Astrocyte (in vitro differentiated cells and primary cell): Measurements from ENCODE around the gene ACIN1. TPM values are rescaled to one million over a fixed set of nuclear protein-coding genes. Genes with fewer than 3 reads are reported as not detected.

Experiments used
- DNase-seq: peaks from one replicate; pipeline ENCODE4 v3.0.0-alpha.2; 2010; ENCODE audit warnings: low read depth
- FAIRE-seq: peaks from 2 replicates; lab custom pipeline; 2011; peaks lifted over from hg19 to GRCh38; lab: Jason Lieb, UNC
- H2AFZ ChIP-seq: 2 replicates; pipeline ENCODE4 v1.6.0; 2012; ENCODE audit warnings: low read depth, low read length, inconsistent platforms
- H3K27ac ChIP-seq: 2 replicates; pipeline ENCODE4 v1.5.1; 2011; ENCODE audit warnings: low read depth, low read length, inconsistent platforms
- H3K27me3 ChIP-seq: 2 replicates; pipeline ENCODE4 v1.6.0; 2011; ENCODE audit warnings: low read length, inconsistent platforms; ENCODE audit not compliant: insufficient read depth
- H3K36me3 ChIP-seq: 2 replicates; pipeline ENCODE4 v1.5.1; 2011; ENCODE audit warnings: low read length, inconsistent platforms; ENCODE audit not compliant: insufficient read depth
- H3K4me1 ChIP-seq: 2 replicates; pipeline ENCODE4 v1.5.1; 2011; ENCODE audit warnings: low read length, inconsistent platforms; ENCODE audit not compliant: insufficient read depth
- H3K4me2 ChIP-seq: 2 replicates; pipeline ENCODE4 v1.6.0; 2012; ENCODE audit warnings: low read length, inconsistent platforms
- H3K4me3 ChIP-seq: 2 replicates; pipeline ENCODE4 v1.5.1; 2011; ENCODE audit warnings: low read depth, mild to moderate bottlenecking, low read length, inconsistent platforms; ENCODE audit not compliant: insufficient read depth
- H3K79me2 ChIP-seq: 2 replicates; pipeline ENCODE4 v1.6.0; 2012; ENCODE audit warnings: mild to moderate bottlenecking, low read length, inconsistent platforms; ENCODE audit not compliant: insufficient read depth
- H3K9ac ChIP-seq: 2 replicates; pipeline ENCODE4 v1.6.0; 2012; ENCODE audit warnings: mild to moderate bottlenecking, low read length, inconsistent platforms
- H3K9me3 ChIP-seq: 2 replicates; pipeline ENCODE4 v1.5.1; 2012; ENCODE audit warnings: low read depth, mild to moderate bottlenecking, low read length, inconsistent platforms; ENCODE audit not compliant: insufficient read depth
- H4K20me1 ChIP-seq: 2 replicates; pipeline ENCODE4 v1.6.0; 2012; ENCODE audit warnings: low read length, inconsistent platforms; ENCODE audit not compliant: insufficient read depth
- H3K27ac Mint-ChIP-seq: one replicate; pipeline ENCODE4 v1.8.0; 2021; ENCODE audit warnings: mild to moderate bottlenecking, mixed read lengths; ENCODE audit not compliant: unreplicated experiment
- H3K27me3 Mint-ChIP-seq: one replicate; pipeline ENCODE4 v1.8.0; 2021; ENCODE audit warnings: low read depth, mixed read lengths; ENCODE audit not compliant: unreplicated experiment
- H3K36me3 Mint-ChIP-seq: one replicate; pipeline ENCODE4 v1.8.0; 2021; ENCODE audit warnings: low read depth, mixed read lengths; ENCODE audit not compliant: unreplicated experiment
- H3K4me1 Mint-ChIP-seq: one replicate; pipeline ENCODE4 v1.8.0; 2021; ENCODE audit warnings: low read depth, mixed read lengths; ENCODE audit not compliant: unreplicated experiment
- H3K4me3 Mint-ChIP-seq: one replicate; pipeline ENCODE4 v1.8.0; 2021; ENCODE audit warnings: mild to moderate bottlenecking, moderate library complexity, mixed read lengths; ENCODE audit not compliant: unreplicated experiment
- H3K9me3 Mint-ChIP-seq: one replicate; pipeline ENCODE4 v1.8.0; 2021; ENCODE audit warnings: mild to moderate bottlenecking, mixed read lengths; ENCODE audit not compliant: unreplicated experiment
- CTCF ChIP-seq: IDR thresholded peaks from 2 replicates; pipeline ENCODE4 v1.5.1; 2011; ENCODE audit warnings: low read depth, mild to moderate bottlenecking, inconsistent platforms, low read length, moderate library complexity; ENCODE audit not compliant: insufficient read depth
- EZH2 ChIP-seq: IDR thresholded peaks from 2 replicates; pipeline ENCODE4 v1.6.1; 2012; ENCODE audit warnings: mild to moderate bottlenecking, low read length, inconsistent platforms; ENCODE audit not compliant: insufficient read depth
- total RNA-seq: library from RNA; stranded (reverse); gene quantifications from 2 replicates; pipeline ENCODE4 v1.2.1, GENCODE V29; 2021

Gene ACIN1
- total RNA-seq, 1 donor from 2014 or later: 208 TPM

DNA sequence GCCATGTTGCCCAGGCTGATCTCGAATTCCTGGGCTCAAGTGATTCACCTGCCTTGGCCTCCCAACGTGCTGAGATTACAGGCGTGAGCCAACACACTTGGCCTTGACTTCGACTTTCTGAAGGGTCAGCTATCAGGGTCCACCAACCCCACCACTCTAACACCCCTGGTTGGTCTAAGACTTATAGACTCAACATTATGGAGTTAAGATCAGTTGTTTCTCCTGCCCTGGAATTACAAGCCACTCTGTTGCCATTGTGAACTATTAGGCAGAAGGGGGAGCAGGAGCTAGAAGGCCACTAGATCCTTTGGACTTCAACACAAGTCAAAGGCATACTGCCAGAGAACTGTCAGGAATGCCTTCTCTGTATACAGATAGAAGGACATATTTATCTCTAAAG is 54.8 kb downstream of the ACIN1 start:
- Histone ChIP-seq H3K4me3 (no peak overlapping the region), H3K36me3 (no peaks in the 10 kb centered on the region), H3K9me3 (no peaks in the 10 kb centered on the region), H3K27me3 (no peaks in the 10 kb centered on the region), H3K79me2 (no peaks in the 10 kb centered on the region), H3K9ac (no peak overlapping the region), H3K4me2 (no peak overlapping the region), H4K20me1 (no peaks in the 10 kb centered on the region), H3K27ac (no peak overlapping the region), H2AFZ (no peak overlapping the region), H3K4me1 (peaks cover 7% of the 10 kb centered on the region)
- no peak overlapping the region for H3K27ac Mint-ChIP-seq
- H3K4me3 Mint-ChIP-seq: no peak overlapping the region
- FAIRE-seq (no peak), DNase-seq (no peak)
- TF ChIP-seq CTCF: no peak
- no peak for TF ChIP-seq EZH2
- H3K9me3 Mint-ChIP-seq: no peaks in the 10 kb centered on the region
- peaks cover 7% of the 10 kb centered on the region for H3K4me1 Mint-ChIP-seq
- peaks cover 2% of the 10 kb centered on the region for H3K36me3 Mint-ChIP-seq
- peaks cover 11% of the 10 kb centered on the region for H3K27me3 Mint-ChIP-seq

DNA sequence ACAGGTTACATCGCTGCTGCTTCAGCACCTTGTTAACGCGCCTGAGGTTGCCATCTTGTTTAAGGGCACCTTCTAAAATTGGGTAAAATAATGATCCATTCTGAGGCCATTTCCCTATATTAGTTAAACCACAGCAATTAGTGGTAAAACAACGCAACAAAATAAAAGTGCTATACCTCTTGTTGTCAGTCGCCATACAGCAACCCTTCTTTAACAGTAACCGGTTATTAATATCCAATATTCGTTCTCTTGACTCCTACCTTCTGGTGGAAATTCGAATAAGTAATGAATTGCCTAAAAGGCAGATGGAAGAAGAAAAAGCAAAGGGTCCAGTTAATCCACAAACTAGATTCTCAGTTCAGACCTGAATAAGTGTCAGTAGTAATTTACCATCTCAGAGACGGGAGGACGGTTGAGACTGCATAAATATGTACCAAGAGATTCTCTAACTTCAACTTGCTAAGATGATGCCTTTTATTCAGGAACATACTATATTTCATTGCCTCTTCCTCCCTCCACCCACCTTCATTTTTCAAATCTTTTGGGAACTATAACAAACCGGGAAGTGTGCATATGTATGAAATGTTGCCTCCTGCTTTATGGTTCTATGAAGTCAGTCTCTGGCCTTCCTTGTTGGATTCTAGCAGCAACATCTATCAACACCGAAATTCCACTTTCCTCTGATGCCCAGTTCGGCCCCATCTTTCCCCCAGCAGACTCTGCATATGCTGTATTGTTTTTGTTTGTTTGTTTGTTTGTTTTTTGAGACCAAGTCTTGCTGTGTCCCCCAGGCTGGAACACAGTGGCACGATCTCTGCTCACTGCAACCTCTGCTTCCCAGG is 59.4 kb downstream of the ACIN1 start:
- peaks cover 11% of the 10 kb centered on the region for H4K20me1 ChIP-seq
- H3K4me3 ChIP-seq: peak overlapping the region; percentile 99
- Mint-ChIP-seq H3K36me3 (peaks cover 17% of the 10 kb centered on the region), H3K9me3 (no peaks in the 10 kb centered on the region), H3K27me3 (no peaks in the 10 kb centered on the region), H3K4me1 (peaks cover 15% of the 10 kb centered on the region), H3K4me3 (peak overlapping the region; percentile 94), H3K27ac (peak overlapping the region; percentile 98)
- no peaks in the 10 kb centered on the region for H3K9me3 ChIP-seq
- H3K27ac ChIP-seq: peak overlapping the region; percentile 98
- TF ChIP-seq CTCF: no peak
- no peak for TF ChIP-seq EZH2
- H3K9ac ChIP-seq: peak overlapping the region; percentile 98
- H3K36me3 ChIP-seq: peaks cover 16% of the 10 kb centered on the region
- peaks cover 37% of the 10 kb centered on the region for H3K79me2 ChIP-seq
- no peaks in the 10 kb centered on the region for H3K27me3 ChIP-seq
- H3K4me1 ChIP-seq: peaks cover 8% of the 10 kb centered on the region
- peak overlapping the region; percentile 97 for H2AFZ ChIP-seq
- FAIRE-seq (no peak), DNase-seq (no peak)
- H3K4me2 ChIP-seq: peak overlapping the region; percentile 94
